GM12874 (cell line): Measurements from ENCODE around the gene STX16.

ENCODE experiments used
- TF ChIP-seq, protein P1 (sequence below): IDR thresholded peaks from 2 replicates; pipeline ENCODE4 v1.5.1; 2011; ENCODE audit warnings: low read depth, mild to moderate bottlenecking, control low read depth, low read length, moderate library complexity; ENCODE audit not compliant: insufficient read depth

Gene STX16

DNA sequence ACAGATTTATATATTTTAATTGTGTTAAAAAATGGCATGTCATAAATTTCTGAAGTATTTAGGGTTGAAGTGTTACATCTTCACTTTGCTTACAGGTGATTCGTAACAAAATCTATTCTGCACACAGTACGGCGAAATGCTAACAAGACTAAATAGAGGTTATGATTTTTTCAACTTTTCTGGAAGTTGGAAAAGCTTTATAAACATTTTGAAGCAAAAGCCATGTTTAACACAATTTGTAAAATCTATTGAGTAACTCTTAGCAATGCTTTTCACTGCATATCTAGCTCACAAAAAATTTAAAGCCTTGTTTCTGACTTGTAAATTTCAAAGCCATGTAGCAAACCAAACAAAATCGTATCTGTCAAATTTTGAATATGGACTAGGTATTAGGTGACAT lies 3.3 kb downstream of the STX16 start:
- TF ChIP-seq, protein P1, sequence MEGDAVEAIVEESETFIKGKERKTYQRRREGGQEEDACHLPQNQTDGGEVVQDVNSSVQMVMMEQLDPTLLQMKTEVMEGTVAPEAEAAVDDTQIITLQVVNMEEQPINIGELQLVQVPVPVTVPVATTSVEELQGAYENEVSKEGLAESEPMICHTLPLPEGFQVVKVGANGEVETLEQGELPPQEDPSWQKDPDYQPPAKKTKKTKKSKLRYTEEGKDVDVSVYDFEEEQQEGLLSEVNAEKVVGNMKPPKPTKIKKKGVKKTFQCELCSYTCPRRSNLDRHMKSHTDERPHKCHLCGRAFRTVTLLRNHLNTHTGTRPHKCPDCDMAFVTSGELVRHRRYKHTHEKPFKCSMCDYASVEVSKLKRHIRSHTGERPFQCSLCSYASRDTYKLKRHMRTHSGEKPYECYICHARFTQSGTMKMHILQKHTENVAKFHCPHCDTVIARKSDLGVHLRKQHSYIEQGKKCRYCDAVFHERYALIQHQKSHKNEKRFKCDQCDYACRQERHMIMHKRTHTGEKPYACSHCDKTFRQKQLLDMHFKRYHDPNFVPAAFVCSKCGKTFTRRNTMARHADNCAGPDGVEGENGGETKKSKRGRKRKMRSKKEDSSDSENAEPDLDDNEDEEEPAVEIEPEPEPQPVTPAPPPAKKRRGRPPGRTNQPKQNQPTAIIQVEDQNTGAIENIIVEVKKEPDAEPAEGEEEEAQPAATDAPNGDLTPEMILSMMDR = no peak

DNA sequence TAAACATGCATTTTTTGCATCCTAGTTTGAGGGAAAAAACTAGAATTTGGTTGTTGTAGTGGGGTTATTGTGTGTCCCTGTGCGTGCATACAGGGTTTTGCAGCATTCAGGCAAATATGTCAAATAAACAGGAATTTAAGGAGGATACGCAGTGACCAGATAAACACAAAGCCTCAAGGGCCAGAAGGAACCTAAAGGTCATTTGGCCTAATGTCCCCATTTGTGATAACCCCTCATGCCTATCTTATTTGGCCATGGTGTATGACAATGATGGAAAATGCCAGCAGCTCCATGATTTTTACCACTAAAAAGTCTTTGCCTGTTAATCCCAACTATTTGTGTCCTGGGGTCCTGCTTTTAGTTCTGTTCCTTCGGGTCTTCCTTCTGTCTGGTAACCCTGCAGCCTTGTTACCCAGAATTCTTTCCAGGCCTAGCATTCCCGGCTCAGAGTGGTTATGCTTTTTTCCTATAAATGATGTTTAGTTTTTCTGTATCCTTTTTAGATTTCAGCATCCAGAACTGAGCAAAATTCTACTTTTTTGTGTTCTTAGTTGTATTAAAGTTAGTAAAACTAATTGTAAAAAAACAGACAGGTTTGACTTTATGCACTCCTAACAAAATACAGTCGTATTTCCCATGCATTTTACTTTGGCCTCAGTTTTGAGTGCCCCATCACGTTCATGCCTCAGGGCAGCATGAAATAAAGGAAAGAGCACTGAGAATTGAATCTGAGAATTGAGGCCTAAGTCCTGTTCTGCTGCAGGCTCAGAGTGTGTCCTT lies 4.4 kb downstream of the STX16 start:
- TF ChIP-seq, protein P1 = no peak

DNA sequence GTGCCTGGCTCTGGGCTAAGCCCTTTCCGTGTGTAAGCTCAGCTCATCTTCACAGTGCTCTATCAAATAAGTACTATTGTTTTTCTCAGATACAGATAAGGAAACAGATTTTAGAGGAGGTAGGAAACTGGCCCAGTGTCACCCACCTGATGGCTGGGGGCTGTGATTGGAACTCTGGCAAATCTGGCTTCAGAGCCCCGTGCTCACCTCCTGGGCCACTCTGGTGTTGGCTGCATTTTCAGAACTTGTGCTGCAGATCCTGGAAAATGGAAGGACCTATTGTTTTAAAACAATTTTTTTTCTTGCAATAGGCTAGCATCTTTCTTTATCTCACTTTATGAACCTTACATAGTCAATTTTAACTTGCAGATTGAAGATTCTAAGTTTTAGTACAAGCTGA lies 5.7 kb downstream of the STX16 start:
- TF ChIP-seq, protein P1 = no peak

DNA sequence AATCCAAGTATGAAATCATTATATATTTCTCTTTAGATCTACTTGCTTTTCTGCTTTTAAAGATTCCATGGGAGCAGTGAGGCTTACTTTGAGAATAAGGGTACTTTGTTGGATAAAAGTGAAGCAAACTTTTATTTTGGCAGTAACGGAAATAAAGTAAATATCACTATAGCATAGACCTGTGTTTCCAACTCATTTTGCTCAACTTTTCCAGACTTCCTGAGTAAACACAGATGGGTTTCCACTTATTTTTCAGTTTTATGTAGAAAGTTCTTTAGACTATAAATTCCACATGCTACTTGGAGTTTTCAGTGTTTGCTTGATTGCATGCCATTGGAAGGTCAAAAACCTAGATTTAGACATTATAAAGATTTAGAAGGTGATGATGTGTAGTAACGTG lies 6.2 kb downstream of the STX16 start:
- TF ChIP-seq, protein P1 = no peak

DNA sequence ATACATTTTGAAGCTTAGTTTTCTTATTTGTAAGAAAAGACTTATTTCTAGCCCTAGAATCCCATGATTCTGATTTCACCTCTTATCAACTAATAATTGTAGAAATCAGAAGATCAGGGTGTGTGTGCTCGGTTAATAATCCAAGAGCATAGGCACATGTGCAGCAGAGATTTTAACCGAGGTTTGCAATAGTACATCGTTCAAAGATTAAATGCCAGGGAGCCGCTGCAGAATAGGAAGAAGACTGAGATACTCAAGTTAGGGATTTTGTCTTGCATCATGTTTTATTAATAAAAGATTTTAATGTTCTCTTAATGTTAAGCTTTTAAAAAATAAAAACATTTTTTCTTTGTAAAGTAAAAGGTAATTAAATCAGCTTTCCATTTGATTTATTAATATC lies 6.9 kb downstream of the STX16 start:
- TF ChIP-seq, protein P1 = no peak

DNA sequence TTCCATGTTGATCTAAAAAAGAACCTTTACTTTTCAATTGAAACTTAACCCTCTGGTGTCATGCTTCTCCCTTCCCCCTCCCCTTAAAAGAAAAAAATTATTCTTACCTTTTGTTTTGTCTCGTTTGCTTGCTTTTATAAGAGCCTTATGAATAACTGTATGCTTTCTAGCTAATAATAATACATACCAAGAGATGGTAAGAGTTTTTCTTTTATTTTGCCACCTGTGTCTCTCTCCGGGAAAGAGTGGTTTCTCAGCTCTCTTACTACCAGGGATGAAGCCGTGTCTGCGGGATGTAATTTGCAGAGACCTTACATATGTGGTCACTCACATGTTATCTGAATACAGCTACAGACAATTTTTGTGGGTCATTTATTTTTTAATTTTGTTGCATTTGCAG lies 7.7 kb downstream of the STX16 start:
- TF ChIP-seq, protein P1 = no peak

DNA sequence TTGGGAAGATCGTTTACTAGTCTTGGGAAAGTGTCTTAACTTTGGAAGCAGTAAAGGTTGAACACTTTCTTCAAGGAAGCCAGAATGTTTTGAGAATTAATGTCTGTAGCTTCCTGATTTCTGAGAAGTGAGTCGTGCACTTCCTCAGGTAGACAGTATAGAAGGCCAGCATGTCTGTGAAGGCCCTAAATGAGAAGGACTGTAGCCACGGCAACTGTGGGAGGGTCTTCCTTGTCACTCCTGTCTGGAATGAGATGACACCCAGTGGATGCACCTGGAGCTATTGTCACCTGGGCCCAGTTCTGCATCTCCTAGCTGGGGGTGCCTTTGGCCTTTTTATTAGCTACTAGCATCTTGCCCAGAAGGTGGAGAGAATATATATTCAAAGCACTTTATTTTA lies 8.8 kb downstream of the STX16 start:
- TF ChIP-seq, protein P1 = no peak
